Renal cortex interstitium (tissue), 15 donors: ENCODE data around the gene PCLAF. TPM values are rescaled to one million over a fixed set of nuclear protein-coding genes. Genes with fewer than 3 reads are reported as not detected.
"Not testable (repeated sequence)": the region's sequence is repeated elsewhere in the genome, so short reads cannot be mapped to it uniquely, and the experiment has no call there.

Experiments
- DNase-seq, 11 donors: peaks; one replicate each; pipeline ENCODE4 v3.0.0-alpha.2; 2013; ENCODE audit warnings: low read depth in 9 of 11, low spot score in 4 of 11; ENCODE audit errors: extremely low read depth in 1 of 11
- long read RNA-seq, 16 experiments: transcript quantifications; one replicate each; lab custom pipeline, GENCODE V29; 2026
- polyA plus RNA-seq, 3 donors: library from polyadenylated mRNA; unstranded; fragments of 120-200 nt; gene quantifications; one replicate each; pipeline ENCODE4 v1.2.1, GENCODE V29; 2013; ENCODE audit not compliant: insufficient read length in 3 of 3

Gene PCLAF
- 10 to 100 TPM; 40.8 to 52.0 (median 45.9) TPM for polyA plus RNA-seq
- long read RNA-seq, donor 1, transcript PCLAF-202 (3 exons, 911 nt) = minor isoform, 12 of 48 reads
- long read RNA-seq, donor 1, transcript PCLAF-201 (4 exons, 2,194 nt) = major isoform, 33 of 48 reads
- long read RNA-seq, donor 1, partial matches to known transcripts = 0 of 48 reads
- long read RNA-seq, donor 1, other reads (novel, unspliced or antisense) = 0 of 48 reads
- long read RNA-seq, donor 2, transcript PCLAF-201 (4 exons, 2,194 nt) = major isoform, 40 of 52 reads
- long read RNA-seq, donor 2, transcript PCLAF-202 (3 exons, 911 nt) = minor isoform, 11 of 52 reads
- long read RNA-seq, donor 2, partial matches to known transcripts = 0 of 52 reads
- long read RNA-seq, donor 2, other reads (novel, unspliced or antisense) = 0 of 52 reads
- long read RNA-seq, donor 3, transcript PCLAF-201 (4 exons, 2,194 nt) = major isoform, 41 of 59 reads
- long read RNA-seq, donor 3, transcript PCLAF-202 (3 exons, 911 nt) = minor isoform, 16 of 59 reads
- long read RNA-seq, donor 3, partial matches to known transcripts = 0 of 59 reads
- long read RNA-seq, donor 3, other reads (novel, unspliced or antisense) = 0 of 59 reads
- long read RNA-seq, donor 4, transcript PCLAF-201 (4 exons, 2,194 nt) = major isoform, 30 of 39 reads
- long read RNA-seq, donor 4, transcript PCLAF-202 (3 exons, 911 nt) = minor isoform, 6 of 39 reads
- long read RNA-seq, donor 4, partial matches to known transcripts = 0 of 39 reads
- long read RNA-seq, donor 4, other reads (novel, unspliced or antisense) = 0 of 39 reads
- long read RNA-seq, donor 5 = 0 reads
- long read RNA-seq, donor 6, transcript PCLAF-201 (4 exons, 2,194 nt) = major isoform, 40 of 62 reads
- long read RNA-seq, donor 6, transcript PCLAF-202 (3 exons, 911 nt) = minor isoform, 20 of 62 reads
- long read RNA-seq, donor 6, partial matches to known transcripts = 0 of 62 reads
- long read RNA-seq, donor 6, other reads (novel, unspliced or antisense) = 0 of 62 reads
- long read RNA-seq, donor 7, transcript PCLAF-201 (4 exons, 2,194 nt) = major isoform, 59 of 81 reads
- long read RNA-seq, donor 7, transcript PCLAF-204 (3 exons, 689 nt) = minor isoform, 7 of 81 reads
- long read RNA-seq, donor 7, transcript PCLAF-202 (3 exons, 911 nt) = minor isoform, 15 of 81 reads
- long read RNA-seq, donor 7, partial matches to known transcripts = 0 of 81 reads
- long read RNA-seq, donor 7, other reads (novel, unspliced or antisense) = 0 of 81 reads
- long read RNA-seq, donor 8 = 0 reads
- long read RNA-seq, donor 9, transcript PCLAF-201 (4 exons, 2,194 nt) = major isoform, 31 of 48 reads
- long read RNA-seq, donor 9, transcript PCLAF-202 (3 exons, 911 nt) = minor isoform, 15 of 48 reads
- long read RNA-seq, donor 9, partial matches to known transcripts = 0 of 48 reads
- long read RNA-seq, donor 9, other reads (novel, unspliced or antisense) = 0 of 48 reads
- long read RNA-seq, donor 10, transcript PCLAF-202 (3 exons, 911 nt) = minor isoform, 16 of 54 reads
- long read RNA-seq, donor 10, transcript PCLAF-201 (4 exons, 2,194 nt) = major isoform, 36 of 54 reads
- long read RNA-seq, donor 10, partial matches to known transcripts = 0 of 54 reads
- long read RNA-seq, donor 10, other reads (novel, unspliced or antisense) = 0 of 54 reads
- long read RNA-seq, donor 11, transcript PCLAF-201 (4 exons, 2,194 nt) = major isoform, 24 of 28 reads
- long read RNA-seq, donor 11, partial matches to known transcripts = 0 of 28 reads
- long read RNA-seq, donor 11, other reads (novel, unspliced or antisense) = 0 of 28 reads
- long read RNA-seq, donor 12, transcript PCLAF-202 (3 exons, 911 nt) = minor isoform, 6 of 17 reads
- long read RNA-seq, donor 12, transcript PCLAF-201 (4 exons, 2,194 nt) = major isoform, 11 of 17 reads
- long read RNA-seq, donor 12, partial matches to known transcripts = 0 of 17 reads
- long read RNA-seq, donor 12, other reads (novel, unspliced or antisense) = 0 of 17 reads
- long read RNA-seq, donor 13 = 0 reads
- long read RNA-seq, donor 14, transcript PCLAF-202 (3 exons, 911 nt) = minor isoform, 15 of 65 reads
- long read RNA-seq, donor 14, transcript PCLAF-201 (4 exons, 2,194 nt) = major isoform, 49 of 65 reads
- long read RNA-seq, donor 14, partial matches to known transcripts = 0 of 65 reads
- long read RNA-seq, donor 14, other reads (novel, unspliced or antisense) = 0 of 65 reads
- long read RNA-seq, donor 15, transcript PCLAF-201 (4 exons, 2,194 nt) = major isoform, 16 of 22 reads
- long read RNA-seq, donor 15, transcript PCLAF-202 (3 exons, 911 nt) = minor isoform, 6 of 22 reads
- long read RNA-seq, donor 15, partial matches to known transcripts = 0 of 22 reads
- long read RNA-seq, donor 15, other reads (novel, unspliced or antisense) = 0 of 22 reads
- long read RNA-seq, donor 16, transcript PCLAF-202 (3 exons, 911 nt) = minor isoform, 29 of 92 reads
- long read RNA-seq, donor 16, transcript PCLAF-201 (4 exons, 2,194 nt) = major isoform, 59 of 92 reads
- long read RNA-seq, donor 16, partial matches to known transcripts = 0 of 92 reads
- long read RNA-seq, donor 16, other reads (novel, unspliced or antisense) = 0 of 92 reads

DNA sequence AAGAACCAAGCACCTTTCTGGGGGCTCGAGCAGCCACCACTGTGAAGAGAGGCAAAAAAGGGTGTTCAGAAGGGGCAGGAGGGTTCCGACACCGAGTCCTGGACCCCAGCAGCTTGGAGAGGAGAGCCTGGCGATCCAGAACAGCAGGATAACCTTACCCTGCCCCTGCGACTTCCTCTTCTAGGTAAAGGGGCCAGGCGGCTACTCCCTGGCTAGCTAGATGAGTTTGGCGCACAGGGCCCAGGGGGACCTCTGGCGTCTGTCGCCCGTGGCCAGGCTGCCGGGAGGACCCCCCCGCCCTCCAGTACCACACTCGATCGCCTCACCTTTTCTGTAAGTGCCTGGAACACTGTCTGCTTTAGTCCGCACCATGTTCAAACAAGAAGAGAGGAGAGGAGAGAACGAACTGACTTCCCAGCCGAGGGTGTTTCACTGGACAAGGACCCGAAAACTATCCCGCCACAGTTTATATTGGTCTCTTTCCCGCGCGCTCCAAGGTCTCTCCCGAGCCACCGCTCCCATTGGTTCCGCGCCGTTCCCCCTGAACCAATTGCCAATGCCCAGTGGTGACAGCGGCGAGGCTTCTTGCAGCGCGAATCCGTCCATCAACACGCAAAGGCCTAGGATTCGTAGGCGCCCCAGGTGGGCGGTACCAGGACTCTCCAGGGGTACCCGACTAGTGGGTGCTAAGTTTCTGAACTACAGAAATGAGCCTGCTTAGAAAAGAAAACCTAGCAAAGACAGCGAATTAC is at the start of gene PCLAF:
Gene PCLAF (minus strand): TSS at position 442 of the 752 bp plus-strand sequence. CDS start 70 bp downstream, at position 372.
- DNase-seq = peak; percentile 82 to 96 (median 91)

DNA sequence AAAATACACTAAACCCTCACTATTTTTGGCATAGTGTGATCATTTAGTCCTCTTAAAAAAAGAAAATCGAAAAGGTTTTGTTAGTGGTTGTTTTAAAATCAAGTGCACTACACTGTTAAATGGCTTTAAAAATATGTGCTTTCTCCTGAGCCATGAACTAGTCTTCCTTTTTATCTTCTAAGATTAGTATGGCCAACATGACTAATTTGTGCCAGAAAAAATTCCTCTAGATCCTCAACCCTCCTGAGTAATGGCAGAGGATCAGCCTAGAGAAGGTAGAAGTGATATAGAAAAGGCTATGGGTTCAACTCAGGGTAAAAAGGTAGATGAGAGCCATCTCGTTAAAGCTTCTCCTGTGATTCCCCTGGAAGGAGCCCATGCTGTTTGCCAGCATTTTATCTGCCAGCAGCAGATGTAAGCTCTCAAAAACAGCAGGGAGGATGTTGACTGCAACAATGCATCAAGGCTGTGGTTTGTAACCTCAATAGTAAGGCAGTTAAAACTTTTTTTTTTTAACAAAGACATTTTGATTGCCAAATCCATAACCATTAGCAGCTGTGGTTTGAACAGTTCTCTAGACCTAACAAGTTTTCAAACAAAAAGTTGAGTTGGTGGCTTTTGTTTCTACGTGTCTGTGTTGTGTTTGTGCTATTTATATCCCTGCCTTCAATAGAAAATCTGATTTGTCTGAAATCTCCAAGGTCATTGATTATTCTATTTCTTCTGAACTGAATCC is 48.9 kb upstream of the PCLAF start:
- DNase-seq = peak in 10 of 11 donors; percentile 15 to 59 (median 40)

GRCh38 chr15:64429448-64429847 is 48.2 kb upstream of the PCLAF start:
- no peak for DNase-seq

GRCh38 chr15:64426845-64427465 is 45.7 kb upstream of the PCLAF start:
- DNase-seq = peak in 8 of 11 donors; percentile 3 to 51 (median 30)

DNA sequence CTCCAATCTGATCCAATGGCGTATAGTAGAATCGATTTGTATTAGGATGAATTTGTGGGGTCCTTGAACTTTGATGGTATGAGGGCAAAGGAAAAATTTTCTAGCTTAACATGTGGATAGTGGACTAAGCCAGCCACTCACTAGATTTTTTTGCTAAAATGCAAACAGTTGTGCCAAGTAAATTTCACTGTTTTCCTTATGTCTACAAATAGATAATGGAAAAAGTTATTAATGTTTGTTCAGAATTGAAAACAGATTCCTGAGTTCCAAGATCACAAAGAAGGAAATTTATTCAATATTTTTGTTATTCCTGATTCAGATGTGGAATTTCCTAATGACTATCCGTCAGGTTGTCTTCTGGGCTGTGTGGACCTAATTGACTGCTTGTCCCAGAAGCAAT is 44.0 kb upstream of the PCLAF start:
- DNase-seq = no peak

- DNase-seq = no peak
Measured at GRCh38 chr15:64423970-64424369, 42.7 kb upstream of the PCLAF start.

- no peak for DNase-seq
Measured at GRCh38 chr15:64422697-64423096, 41.5 kb upstream of the PCLAF start.

DNA sequence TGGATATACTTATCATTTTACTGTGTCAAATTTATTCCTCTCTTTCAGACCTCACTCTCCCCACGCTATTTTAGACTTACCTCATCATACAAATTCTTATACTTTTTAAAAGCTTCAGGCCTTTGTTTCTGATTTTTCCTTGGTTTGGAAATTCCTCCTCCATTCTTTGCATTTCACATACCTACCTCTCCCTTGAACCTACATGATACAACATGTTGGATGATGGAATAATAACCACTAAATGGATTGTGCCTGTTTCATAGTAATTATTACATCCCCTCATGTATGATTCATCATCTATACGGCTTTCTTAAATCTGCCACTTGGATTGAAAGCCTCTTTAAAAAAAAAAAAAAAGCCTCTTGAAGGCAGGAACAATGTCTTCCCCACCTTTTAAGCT is 31.0 kb upstream of the PCLAF start:
- no peak for DNase-seq

DNA sequence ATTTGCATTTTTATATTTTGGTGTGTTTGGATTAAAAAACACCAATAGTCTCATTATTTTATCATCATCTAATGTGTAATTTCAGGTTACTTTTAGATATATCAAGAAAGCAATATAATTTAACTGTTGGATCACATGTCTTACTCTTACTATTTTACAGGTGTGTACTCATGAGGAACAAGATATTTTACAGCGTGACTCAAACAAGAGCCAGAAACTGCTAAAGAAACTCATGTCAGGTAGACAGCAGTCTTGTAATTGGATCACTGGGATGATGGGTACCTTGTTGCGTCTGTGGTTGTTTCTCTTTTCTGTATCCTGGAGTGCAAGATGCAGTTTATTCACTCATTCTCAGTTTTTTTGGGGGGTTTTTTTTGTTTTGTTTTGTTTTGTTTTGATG is 19.3 kb upstream of the PCLAF start:
- DNase-seq = no peak

- no peak for DNase-seq
Measured at GRCh38 chr15:64398575-64398974, 17.3 kb upstream of the PCLAF start.

DNA sequence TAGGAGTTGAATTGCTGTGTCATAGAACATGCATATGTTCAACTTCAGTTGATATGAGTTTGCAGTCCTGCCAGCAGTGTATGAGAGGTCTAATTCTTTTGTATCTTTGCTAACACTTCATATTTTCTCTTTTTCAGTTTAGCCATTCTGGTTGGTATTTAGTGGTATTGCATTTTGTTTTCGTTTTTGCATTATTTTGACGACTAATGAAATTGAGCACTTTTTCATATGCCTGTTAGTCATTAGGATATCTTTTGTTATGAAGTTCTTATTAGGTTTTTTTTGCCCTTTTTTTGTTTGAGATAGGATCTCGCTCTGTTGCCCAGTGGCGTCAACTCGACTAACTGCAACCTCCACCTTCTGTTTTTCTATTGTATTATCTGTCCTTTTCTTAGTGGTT is 15.5 kb upstream of the PCLAF start:
- DNase-seq = no peak

DNA sequence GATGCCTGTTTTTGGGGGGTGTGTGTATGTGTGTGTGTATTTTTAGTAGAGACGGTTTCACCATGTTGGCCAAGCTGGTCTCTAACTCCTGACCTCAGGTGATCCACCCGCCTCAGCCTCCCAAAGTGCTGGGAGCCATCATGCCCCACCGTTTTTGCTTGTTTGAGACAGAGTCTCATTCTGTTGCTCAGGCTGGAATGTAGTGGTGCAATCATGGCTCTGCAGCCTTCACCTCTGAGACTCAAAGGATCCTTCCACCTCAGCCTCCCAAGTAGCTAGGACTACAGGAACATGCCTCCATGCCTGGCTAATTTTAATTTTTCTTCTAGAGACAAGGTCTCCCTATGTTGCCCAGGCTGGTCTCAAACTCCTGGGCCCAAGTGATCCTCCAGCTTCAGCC is 11.2 kb upstream of the PCLAF start:
- not testable (repeated sequence) for DNase-seq

GRCh38 chr15:64389036-64389435 is 7.8 kb upstream of the PCLAF start:
- DNase-seq = no peak

GRCh38 chr15:64387562-64388168 is 6.4 kb upstream of the PCLAF start, which contains the start of gene TRIP4:
TRIP4 (plus strand) TSS chr15:64387836; CDS start chr15:64387864, 28 bp downstream.
- peak; percentile 78 to 91 (median 90) for DNase-seq
